PC-3 (cell line): ENCODE data around the gene MYH14. TPM values are rescaled to one million over a fixed set of nuclear protein-coding genes. Genes with fewer than 3 reads are reported as not detected.

ENCODE experiments used
- ATAC-seq: fragments of 200-7000 bp; cut with Tn5 transposase; 2 replicates; pipeline ENCODE4 v1.9.1; 2020; ENCODE audit warnings: mild to moderate bottlenecking, moderate library complexity
- BruUV-seq: library from RNA; stranded (reverse); fragments of 400-500 nt; replicated peaks from 2 replicates; lab custom pipeline; 2021; lab: Mats Ljungman, UMichigan
- CTCF ChIA-PET: fragments of 300-600 bp; sonication (Branson Sonifier 250); formaldehyde crosslinking; loops from one replicate; lab custom pipeline; 2022; ENCODE audit warnings: antibody characterized with exemption; lab: Charles Lee
- POLR2A ChIA-PET: fragments of 300-600 bp; sonication (Branson Sonifier 250); formaldehyde crosslinking; loops from one replicate; lab custom pipeline; 2022; ENCODE audit warnings: antibody characterized with exemption; ENCODE audit not compliant: unreplicated experiment; lab: Charles Lee
- DNase-seq: peaks from one replicate; pipeline ENCODE4 v3.0.0-alpha.2; 2015
- H2AFZ ChIP-seq: fragments of 300-600 bp; sonication (generic); 2 replicates; pipeline ENCODE4 v1.6.0; 2016; ENCODE audit warnings: antibody characterized with exemption, low read length
- H3F3A ChIP-seq: fragments of 300-600 bp; sonication (generic); one replicate; pipeline ENCODE4 v1.6.0; 2017; ENCODE audit warnings: antibody characterized with exemption, low read length, control low read depth, mild to moderate bottlenecking; ENCODE audit not compliant: unreplicated experiment
- H3K27ac ChIP-seq: fragments of 300-600 bp; sonication (generic); 2 replicates; pipeline ENCODE4 v1.5.1; 2016; ENCODE audit warnings: mild to moderate bottlenecking, low read length
- H3K27me3 ChIP-seq: fragments of 300-600 bp; sonication (generic); 2 replicates; pipeline ENCODE4 v1.6.1; 2016; ENCODE audit warnings: low read length, mixed read lengths
- H3K36me3 ChIP-seq: fragments of 300-600 bp; sonication (generic); 2 replicates; pipeline ENCODE4 v1.6.1; 2016; ENCODE audit warnings: low read depth, mixed run types, low read length, mixed read lengths
- H3K4me1 ChIP-seq: fragments of 300-600 bp; sonication (generic); 2 replicates; pipeline ENCODE4 v1.5.1; 2016; ENCODE audit warnings: low read length; ENCODE audit not compliant: insufficient read depth
- H3K4me2 ChIP-seq: fragments of 300-600 bp; sonication (generic); 2 replicates; pipeline ENCODE4 v1.6.0; 2016; ENCODE audit warnings: low read length
- H3K4me3 ChIP-seq: fragments of 300-600 bp; sonication (generic); 2 replicates; pipeline ENCODE4 v1.5.1; 2016; ENCODE audit warnings: mild to moderate bottlenecking, low read length, mixed read lengths
- H3K79me2 ChIP-seq: fragments of 300-600 bp; sonication (generic); 2 replicates; pipeline ENCODE4 v1.6.1; 2017; ENCODE audit warnings: low read length, mixed read lengths
- H3K9ac ChIP-seq: fragments of 300-600 bp; sonication (generic); 2 replicates; pipeline ENCODE4 v1.6.0; 2016; ENCODE audit warnings: mild to moderate bottlenecking, low read length
- H3K9me2 ChIP-seq: fragments of 300-600 bp; sonication (generic); replicated peaks from 2 replicates; pipeline ENCODE4 v1.6.1; 2016; ENCODE audit warnings: mixed run types, low read length, mixed read lengths
- H3K9me3 ChIP-seq: fragments of 300-600 bp; sonication (generic); 2 replicates; pipeline ENCODE4 v1.6.1; 2016; ENCODE audit warnings: low read length, mixed read lengths
- H4K20me1 ChIP-seq: fragments of 300-600 bp; sonication (generic); 2 replicates; pipeline ENCODE4 v1.6.1; 2016; ENCODE audit warnings: low read length, mixed read lengths
- CTCF ChIP-seq: fragments of 300-600 bp; sonication (generic); conservative IDR thresholded peaks from 2 replicates; pipeline ENCODE4 v1.5.1; 2017; ENCODE audit warnings: antibody characterized with exemption, low read depth, mild to moderate bottlenecking, low read length
- EZH2 ChIP-seq: fragments of 300-600 bp; sonication (generic); IDR thresholded peaks from one replicate; pipeline ENCODE4 v1.6.1; 2017; ENCODE audit warnings: antibody characterized with exemption, mild to moderate bottlenecking, low read length; ENCODE audit not compliant: unreplicated experiment
- EZH2phosphoT487 ChIP-seq: fragments of 300-600 bp; sonication (generic); IDR thresholded peaks from 2 replicates; pipeline ENCODE4 v1.6.1; 2018; ENCODE audit warnings: mild to moderate bottlenecking, antibody characterized with exemption, low read length, borderline replicate concordance
- intact Hi-C: fragments of 100-400 bp; cut with micrococcal nuclease; formaldehyde crosslinking; loops from 2 replicates; pipeline ENCODE4 v1.9.0; 2023
- total RNA-seq: library from RNA; depleted of rRNA; stranded (reverse); fragments of >200 nt; gene quantifications from 2 replicates; pipeline ENCODE4 v1.2.3, GENCODE V29; 2014

MYH14 gene
- total RNA-seq, 1 experiment from 2014 or later, result 20.2 TPM

GRCh38 chr19:50231821-50232220, 28.4 kb downstream of the MYH14 start:
- Histone ChIP-seq H3K36me3 (no peaks in the 10 kb centered on the region; the same call in 1 of the 2 replicates), H3K4me2 (no peak overlapping the region), H3K79me2 (no peaks in the 10 kb centered on the region), H3F3A (no peaks in the 10 kb centered on the region), H3K27me3 (no peaks in the 10 kb centered on the region), H3K27ac (no peak overlapping the region), H3K9ac (no peak overlapping the region), H4K20me1 (no peaks in the 10 kb centered on the region), H3K9me3 (no peaks in the 10 kb centered on the region), H3K4me1 (no peaks in the 10 kb centered on the region), H3K9me2 (no peaks in the 10 kb centered on the region), H3K4me3 (no peak overlapping the region), H2AFZ (no peak overlapping the region)
- TF ChIP-seq EZH2phosphoT487 (no peak), EZH2 (no peak), CTCF (no peak)
- POLR2A ChIA-PET, result no interaction called here
- CTCF ChIA-PET, result no interaction called here
- BruUV-seq, result no TSS peak
- no peak for ATAC-seq
- DNase-seq, result no peak
- intact Hi-C loops, result no loop called here

GRCh38 chr19:50232600-50232999, 29.2 kb downstream of the MYH14 start:
- no peaks in the 10 kb centered on the region for H3F3A ChIP-seq
- intact Hi-C loops, result no loop called here
- no peak for DNase-seq
- no peaks in the 10 kb centered on the region for H4K20me1 ChIP-seq
- no peaks in the 10 kb centered on the region for H3K27me3 ChIP-seq
- H3K79me2 ChIP-seq, result no peaks in the 10 kb centered on the region
- H3K4me2 ChIP-seq, result no peak overlapping the region
- no peaks in the 10 kb centered on the region; the same call in 1 of the 2 replicates for H3K36me3 ChIP-seq
- ChIA-PET CTCF (no interaction called here), POLR2A (no interaction called here)
- no peaks in the 10 kb centered on the region for H3K4me1 ChIP-seq
- no peak for ATAC-seq
- no peak overlapping the region for H3K9ac ChIP-seq
- H3K4me3 ChIP-seq, result no peak overlapping the region
- no peak overlapping the region for H2AFZ ChIP-seq
- no peaks in the 10 kb centered on the region for H3K9me3 ChIP-seq
- no TSS peak for BruUV-seq
- H3K9me2 ChIP-seq, result no peaks in the 10 kb centered on the region
- no peak overlapping the region for H3K27ac ChIP-seq
- TF ChIP-seq EZH2, result no peak
- TF ChIP-seq CTCF, result no peak
- no peak for TF ChIP-seq EZH2phosphoT487

GRCh38 chr19:50233308-50233910, 30.0 kb downstream of the MYH14 start:
- Histone ChIP-seq H3K4me1 (no peaks in the 10 kb centered on the region), H3K79me2 (no peaks in the 10 kb centered on the region), H3K4me3 (no peak overlapping the region), H3K9me3 (no peaks in the 10 kb centered on the region), H2AFZ (no peak overlapping the region), H3K9me2 (no peaks in the 10 kb centered on the region), H3K36me3 (no peaks in the 10 kb centered on the region; the same call in 1 of the 2 replicates), H3K9ac (no peak overlapping the region), H3F3A (no peaks in the 10 kb centered on the region), H3K4me2 (no peak overlapping the region), H3K27ac (no peak overlapping the region), H3K27me3 (no peaks in the 10 kb centered on the region), H4K20me1 (no peaks in the 10 kb centered on the region)
- ATAC-seq (no peak), DNase-seq (no peak)
- ChIA-PET CTCF (no interaction called here), POLR2A (no interaction called here)
- BruUV-seq, result no TSS peak
- intact Hi-C loops, result no loop called here
- TF ChIP-seq EZH2 (no peak), EZH2phosphoT487 (no peak), CTCF (no peak)
